ENCODE data around the gene PDAP1. TPM values are rescaled to one million over a fixed set of nuclear protein-coding genes. Genes with fewer than 3 reads are reported as not detected.

Gene PDAP1
- 70.3 TPM for polyA plus RNA-seq (2013)

DNA sequence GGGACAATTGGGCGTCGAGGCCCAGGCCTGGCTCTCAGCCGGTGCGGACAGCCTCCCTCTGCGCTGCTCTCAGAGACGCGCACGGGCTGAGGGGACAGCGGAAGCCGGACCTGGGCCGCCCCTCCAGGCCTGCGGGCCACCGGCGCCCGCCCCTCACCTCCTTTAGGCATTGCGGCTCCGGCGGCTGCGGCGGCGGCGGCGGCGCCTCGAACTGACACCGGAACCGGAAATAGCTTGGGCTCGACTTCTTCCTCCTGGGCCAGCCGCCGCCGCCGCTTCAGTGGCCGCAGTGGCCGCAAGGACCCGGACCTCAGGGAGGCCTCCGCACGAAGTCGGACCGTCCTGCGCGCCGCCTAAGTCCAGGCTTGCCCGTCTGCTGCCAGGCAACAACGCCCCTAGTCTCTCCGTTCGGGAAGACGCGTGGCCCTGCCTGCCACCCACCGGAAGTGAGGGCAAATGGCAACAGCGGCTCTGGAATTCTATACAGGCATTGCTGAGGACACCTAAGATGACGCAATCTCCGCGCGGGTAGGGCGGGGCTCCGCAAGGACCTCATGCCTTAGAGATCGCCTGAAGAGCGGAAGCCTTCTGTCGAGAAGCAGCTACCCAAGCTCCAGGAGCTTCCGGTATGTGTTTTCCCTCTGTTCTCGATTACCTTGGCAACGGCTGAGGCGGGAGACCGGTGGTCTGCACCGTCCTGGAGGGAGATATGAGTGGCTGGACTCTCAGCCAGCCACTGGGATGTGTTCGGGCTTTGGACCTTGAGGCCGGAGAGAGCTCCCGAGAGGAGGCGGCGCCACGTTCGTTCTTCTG lies at the start of gene PDAP1, which contains the start of gene BUD31:
TSS of gene PDAP1 (minus strand) at position 219 of the 813 bp plus-strand sequence. CDS start at position 170, 49 bp downstream.
TSS of gene BUD31 (plus strand) at position 591 of the 813 bp plus-strand sequence. CDS start 2,124 bp downstream, outside the sequence.
- under 1% methylated on average over 61 of the region's 72 CpGs for WGBS (ENCODE audit: insufficient coverage)
- peak within 1 kb of the TSS; percentile 82 to 99 (median 94) for H3K4me3 ChIP-seq (ENCODE audit: control insufficient read depth in 1 of 7, extremely low read depth in 1 of 7, insufficient read depth in 4 of 7, low read depth in 2 of 7, low read length in 6 of 7)
- H3K4me1 ChIP-seq (ENCODE audit: control extremely low read depth in 1 of 4, control insufficient read depth in 4 of 4, insufficient read depth in 4 of 4, low read length in 3 of 4), result peaks cover 22 to 33% (median 32%) of the 10 kb centered on the region in 4 experiments
- ChIA-PET POLR2A (interaction anchor here (0.5 to 2.0 kb wide), 9 partner anchors 12 to 721 kb away, joined by 3 to 7 read pairs (median 4); partner anchors contain the start of genes CPSF4, PTCD1 and ZNF394), CTCF (interaction anchor here (0.9 to 2.3 kb wide), 8 partner anchors 11 to 47 kb away, joined by 3 to 10 read pairs (median 4); partner anchors contain the start of gene PTCD1)
- peak within 1 kb of the TSS; percentile 96 to 99 for H3K27ac ChIP-seq (ENCODE audit: insufficient read depth in 1 of 2, low read depth in 1 of 2, low read length in 2 of 2, poor library complexity in 1 of 2, severe bottlenecking in 2 of 2)
- H3K27me3 ChIP-seq (replicated peaks in 2 of 5; ENCODE audit: control insufficient read depth in 4 of 5, insufficient read depth in 5 of 5, low read length in 4 of 5), result no peaks in the 10 kb centered on the region
- peaks cover 13 to 45% (median 28%) of the 10 kb centered on the region in 4 experiments for H3K36me3 ChIP-seq (ENCODE audit: control insufficient read depth in 4 of 4, insufficient read depth in 4 of 4, low read length in 3 of 4)
- peak; percentile 96 to 98 (median 98) for DNase-seq
- no peaks in the 10 kb centered on the region for H3K9me3 ChIP-seq (ENCODE audit: control extremely low read depth in 1 of 5, control insufficient read depth in 4 of 5, insufficient read depth in 2 of 5, low read depth in 1 of 5, low read length in 4 of 5)

DNA sequence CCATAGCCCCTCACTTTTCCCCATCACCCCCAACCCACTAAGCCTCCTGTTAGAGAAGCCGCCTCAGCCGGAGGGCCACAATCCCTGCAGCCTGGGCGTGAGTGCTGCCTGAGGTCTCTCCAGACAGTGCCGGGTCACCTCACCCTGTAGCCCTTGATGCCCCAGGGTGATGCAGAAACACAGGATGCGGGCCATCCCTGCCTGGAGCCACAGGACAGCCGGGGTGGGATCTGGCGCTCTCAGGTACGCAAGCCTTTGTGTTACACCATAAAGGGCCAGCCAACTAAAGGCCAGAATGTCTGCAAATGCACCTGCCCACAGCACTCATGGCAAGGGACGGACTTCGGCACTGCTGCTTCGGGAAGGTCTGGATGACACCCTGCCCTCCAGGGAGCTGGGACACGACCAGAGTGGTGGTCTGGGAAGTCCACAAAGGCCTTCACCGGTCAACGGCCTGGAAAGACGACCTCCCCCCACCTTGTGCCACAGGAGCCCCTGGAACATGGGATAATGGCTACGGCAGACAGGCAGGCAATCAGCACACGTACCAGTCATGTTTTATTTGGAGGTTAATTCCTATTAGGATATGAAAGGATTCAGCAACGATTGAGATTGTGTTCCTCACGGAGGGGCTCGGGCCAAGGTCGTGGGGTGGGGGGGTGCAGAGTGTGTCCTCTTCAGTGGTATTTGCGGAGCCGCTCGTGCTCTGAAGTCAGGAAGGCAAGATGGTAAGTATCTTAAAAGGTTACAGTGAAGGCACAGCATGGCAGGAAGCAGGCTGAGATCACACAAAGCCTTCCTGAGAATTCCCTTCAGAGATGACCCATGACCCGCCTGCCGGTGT lies 49.5 kb upstream of the PDAP1 start:
- Histone ChIP-seq H3K9me3 (ENCODE audit: control extremely low read depth in 1 of 5, control insufficient read depth in 4 of 5, insufficient read depth in 2 of 5, low read depth in 1 of 5, low read length in 4 of 5) (peaks cover 0 to 2% (median 0%) of the 10 kb centered on the region in 5 experiments), H3K27me3 (replicated peaks in 2 of 5; ENCODE audit: control insufficient read depth in 4 of 5, insufficient read depth in 5 of 5, low read length in 4 of 5) (no peaks in the 10 kb centered on the region), H3K36me3 (ENCODE audit: control insufficient read depth in 4 of 4, insufficient read depth in 4 of 4, low read length in 3 of 4) (peaks cover 3 to 90% (median 61%) of the 10 kb centered on the region in 4 experiments), H3K27ac (ENCODE audit: insufficient read depth in 1 of 2, low read depth in 1 of 2, low read length in 2 of 2, poor library complexity in 1 of 2, severe bottlenecking in 2 of 2) (no peak overlapping the region), H3K4me3 (ENCODE audit: control insufficient read depth in 1 of 7, extremely low read depth in 1 of 7, insufficient read depth in 4 of 7, low read depth in 2 of 7, low read length in 6 of 7) (no peak overlapping the region), H3K4me1 (ENCODE audit: control extremely low read depth in 1 of 4, control insufficient read depth in 4 of 4, insufficient read depth in 4 of 4, low read length in 3 of 4) (no peaks in the 10 kb centered on the region)
- ChIA-PET POLR2A (no interaction called here), CTCF (no interaction called here)
- DNase-seq, result no peak
- 96% methylated on average over 24 of the region's 26 CpGs for WGBS (ENCODE audit: insufficient coverage)

- H3K27me3 ChIP-seq (replicated peaks in 2 of 5; ENCODE audit: control insufficient read depth in 4 of 5, insufficient read depth in 5 of 5, low read length in 4 of 5), result no peaks in the 10 kb centered on the region
- 89% methylated on average over 5 of the region's 6 CpGs for WGBS (ENCODE audit: insufficient coverage)
- DNase-seq, result no peak
- ChIA-PET CTCF (no interaction called here), POLR2A (no interaction called here)
- peaks cover 0 to 93% (median 66%) of the 10 kb centered on the region in 4 experiments for H3K36me3 ChIP-seq (ENCODE audit: control insufficient read depth in 4 of 4, insufficient read depth in 4 of 4, low read length in 3 of 4)
- no peak overlapping the region for H3K27ac ChIP-seq (ENCODE audit: insufficient read depth in 1 of 2, low read depth in 1 of 2, low read length in 2 of 2, poor library complexity in 1 of 2, severe bottlenecking in 2 of 2)
- H3K9me3 ChIP-seq (ENCODE audit: control extremely low read depth in 1 of 5, control insufficient read depth in 4 of 5, insufficient read depth in 2 of 5, low read depth in 1 of 5, low read length in 4 of 5), result peaks cover 0 to 2% (median 0%) of the 10 kb centered on the region in 5 experiments
- no peak overlapping the region for H3K4me3 ChIP-seq (ENCODE audit: control insufficient read depth in 1 of 7, extremely low read depth in 1 of 7, insufficient read depth in 4 of 7, low read depth in 2 of 7, low read length in 6 of 7)
- H3K4me1 ChIP-seq (ENCODE audit: control extremely low read depth in 1 of 4, control insufficient read depth in 4 of 4, insufficient read depth in 4 of 4, low read length in 3 of 4), result no peaks in the 10 kb centered on the region
Observed at GRCh38 chr7:99457050-99457649, 48.8 kb upstream of the PDAP1 start.

- Histone ChIP-seq H3K9me3 (ENCODE audit: control extremely low read depth in 1 of 5, control insufficient read depth in 4 of 5, insufficient read depth in 2 of 5, low read depth in 1 of 5, low read length in 4 of 5) (peaks cover 0 to 2% (median 0%) of the 10 kb centered on the region in 5 experiments), H3K4me3 (ENCODE audit: control insufficient read depth in 1 of 7, extremely low read depth in 1 of 7, insufficient read depth in 4 of 7, low read depth in 2 of 7, low read length in 6 of 7) (no peak overlapping the region), H3K27me3 (replicated peaks in 2 of 5; ENCODE audit: control insufficient read depth in 4 of 5, insufficient read depth in 5 of 5, low read length in 4 of 5) (no peaks in the 10 kb centered on the region), H3K27ac (ENCODE audit: insufficient read depth in 1 of 2, low read depth in 1 of 2, low read length in 2 of 2, poor library complexity in 1 of 2, severe bottlenecking in 2 of 2) (no peak overlapping the region), H3K4me1 (ENCODE audit: control extremely low read depth in 1 of 4, control insufficient read depth in 4 of 4, insufficient read depth in 4 of 4, low read length in 3 of 4) (no peaks in the 10 kb centered on the region), H3K36me3 (ENCODE audit: control insufficient read depth in 4 of 4, insufficient read depth in 4 of 4, low read length in 3 of 4) (peaks cover 0 to 95% (median 70%) of the 10 kb centered on the region in 4 experiments)
- 93% methylated on average over 12 of the region's 13 CpGs for WGBS (ENCODE audit: insufficient coverage)
- CTCF ChIA-PET, result interaction anchor here (1.0 to 1.8 kb wide), 3 partner anchors 8 to 123 kb away, joined by 3 to 4 read pairs (median 3); no protein-coding TSS in a partner anchor
- POLR2A ChIA-PET, result no interaction called here
- DNase-seq, result no peak
Observed at GRCh38 chr7:99456288-99456687, 47.9 kb upstream of the PDAP1 start.

- CTCF ChIA-PET, result interaction anchor here (1.0 to 1.8 kb wide), 3 partner anchors 8 to 122 kb away, joined by 3 to 4 read pairs (median 3); no protein-coding TSS in a partner anchor
- peaks cover 0 to 96% (median 73%) of the 10 kb centered on the region in 4 experiments for H3K36me3 ChIP-seq (ENCODE audit: control insufficient read depth in 4 of 4, insufficient read depth in 4 of 4, low read length in 3 of 4)
- H3K4me3 ChIP-seq (ENCODE audit: control insufficient read depth in 1 of 7, extremely low read depth in 1 of 7, insufficient read depth in 4 of 7, low read depth in 2 of 7, low read length in 6 of 7), result no peak overlapping the region
- DNase-seq, result no peak
- POLR2A ChIA-PET, result no interaction called here
- H3K4me1 ChIP-seq (ENCODE audit: control extremely low read depth in 1 of 4, control insufficient read depth in 4 of 4, insufficient read depth in 4 of 4, low read length in 3 of 4), result no peaks in the 10 kb centered on the region
- no peaks in the 10 kb centered on the region for H3K27me3 ChIP-seq (replicated peaks in 2 of 5; ENCODE audit: control insufficient read depth in 4 of 5, insufficient read depth in 5 of 5, low read length in 4 of 5)
- H3K27ac ChIP-seq (ENCODE audit: insufficient read depth in 1 of 2, low read depth in 1 of 2, low read length in 2 of 2, poor library complexity in 1 of 2, severe bottlenecking in 2 of 2), result no peak overlapping the region
- WGBS (ENCODE audit: insufficient coverage), result 92% methylated on average over 7 of the region's 9 CpGs
- H3K9me3 ChIP-seq (ENCODE audit: control extremely low read depth in 1 of 5, control insufficient read depth in 4 of 5, insufficient read depth in 2 of 5, low read depth in 1 of 5, low read length in 4 of 5), result peaks cover 0 to 2% (median 0%) of the 10 kb centered on the region in 5 experiments
Observed at GRCh38 chr7:99455874-99456273, 47.5 kb upstream of the PDAP1 start.

DNA sequence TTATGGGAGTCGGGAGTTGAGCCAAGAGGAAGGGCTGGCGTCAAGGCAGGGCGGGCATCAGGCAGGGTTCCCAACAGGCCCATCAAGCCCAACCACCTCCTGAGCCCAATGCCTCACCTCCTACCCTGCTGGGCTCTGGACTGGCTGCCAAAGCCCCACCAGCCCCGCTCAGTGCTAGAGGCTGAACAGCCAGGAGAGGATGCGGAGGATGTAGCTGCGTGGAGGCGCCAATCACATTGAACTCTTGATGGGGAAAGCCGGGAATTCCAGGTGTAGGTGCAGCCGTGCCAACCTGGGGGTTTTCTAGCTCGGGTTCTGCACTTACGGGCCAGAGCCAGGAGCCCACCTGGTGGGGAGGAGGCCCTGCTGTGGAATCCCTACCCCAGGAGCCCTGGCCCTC lies 44.7 kb upstream of the PDAP1 start:
- CTCF ChIA-PET, result interaction anchor here (0.9 kb wide), 1 partner anchor 9 kb away, joined by 3 read pairs; no protein-coding TSS in a partner anchor
- H3K36me3 ChIP-seq (ENCODE audit: control insufficient read depth in 4 of 4, insufficient read depth in 4 of 4, low read length in 3 of 4), result peaks cover 6 to 96% (median 75%) of the 10 kb centered on the region in 4 experiments

More for the DNA sequence above, 44.7 kb upstream of the PDAP1 start:
- WGBS (ENCODE audit: insufficient coverage), result 96% methylated on average over 11 of the region's 11 CpGs
- DNase-seq, result no peak
- Histone ChIP-seq H3K27me3 (replicated peaks in 2 of 5; ENCODE audit: control insufficient read depth in 4 of 5, insufficient read depth in 5 of 5, low read length in 4 of 5) (no peaks in the 10 kb centered on the region), H3K4me1 (ENCODE audit: control extremely low read depth in 1 of 4, control insufficient read depth in 4 of 4, insufficient read depth in 4 of 4, low read length in 3 of 4) (no peaks in the 10 kb centered on the region), H3K27ac (ENCODE audit: insufficient read depth in 1 of 2, low read depth in 1 of 2, low read length in 2 of 2, poor library complexity in 1 of 2, severe bottlenecking in 2 of 2) (no peak overlapping the region), H3K4me3 (ENCODE audit: control insufficient read depth in 1 of 7, extremely low read depth in 1 of 7, insufficient read depth in 4 of 7, low read depth in 2 of 7, low read length in 6 of 7) (no peak overlapping the region), H3K9me3 (ENCODE audit: control extremely low read depth in 1 of 5, control insufficient read depth in 4 of 5, insufficient read depth in 2 of 5, low read depth in 1 of 5, low read length in 4 of 5) (peaks cover 0 to 2% (median 0%) of the 10 kb centered on the region in 5 experiments)
- POLR2A ChIA-PET, result no interaction called here

Measured in common myeloid progenitor, CD34-positive (primary cell).